Measurements from ENCODE around the gene SARNP.

- TF ChIP-seq, protein P1, sequence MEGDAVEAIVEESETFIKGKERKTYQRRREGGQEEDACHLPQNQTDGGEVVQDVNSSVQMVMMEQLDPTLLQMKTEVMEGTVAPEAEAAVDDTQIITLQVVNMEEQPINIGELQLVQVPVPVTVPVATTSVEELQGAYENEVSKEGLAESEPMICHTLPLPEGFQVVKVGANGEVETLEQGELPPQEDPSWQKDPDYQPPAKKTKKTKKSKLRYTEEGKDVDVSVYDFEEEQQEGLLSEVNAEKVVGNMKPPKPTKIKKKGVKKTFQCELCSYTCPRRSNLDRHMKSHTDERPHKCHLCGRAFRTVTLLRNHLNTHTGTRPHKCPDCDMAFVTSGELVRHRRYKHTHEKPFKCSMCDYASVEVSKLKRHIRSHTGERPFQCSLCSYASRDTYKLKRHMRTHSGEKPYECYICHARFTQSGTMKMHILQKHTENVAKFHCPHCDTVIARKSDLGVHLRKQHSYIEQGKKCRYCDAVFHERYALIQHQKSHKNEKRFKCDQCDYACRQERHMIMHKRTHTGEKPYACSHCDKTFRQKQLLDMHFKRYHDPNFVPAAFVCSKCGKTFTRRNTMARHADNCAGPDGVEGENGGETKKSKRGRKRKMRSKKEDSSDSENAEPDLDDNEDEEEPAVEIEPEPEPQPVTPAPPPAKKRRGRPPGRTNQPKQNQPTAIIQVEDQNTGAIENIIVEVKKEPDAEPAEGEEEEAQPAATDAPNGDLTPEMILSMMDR (IDR thresholded peaks at IDR 0.05): no peak
- TF ChIP-seq POLR2A (IDR thresholded peaks at IDR 0.05): no peak
- no peak for TF ChIP-seq EP300 (IDR thresholded peaks at IDR 0.05; ENCODE audit: low read depth)
Measured at GRCh38 chr12:55838361-55838760, 20.8 kb upstream of the SARNP start.

Measured in transverse colon (tissue), 3 donors.